Measurements from ENCODE around the gene LRRC10B. TPM values are rescaled to one million over a fixed set of nuclear protein-coding genes. Genes with fewer than 3 reads are reported as not detected.

The LRRC10B gene
- total RNA-seq, 1 experiment from 2014 or later = 1.1 TPM

DNA sequence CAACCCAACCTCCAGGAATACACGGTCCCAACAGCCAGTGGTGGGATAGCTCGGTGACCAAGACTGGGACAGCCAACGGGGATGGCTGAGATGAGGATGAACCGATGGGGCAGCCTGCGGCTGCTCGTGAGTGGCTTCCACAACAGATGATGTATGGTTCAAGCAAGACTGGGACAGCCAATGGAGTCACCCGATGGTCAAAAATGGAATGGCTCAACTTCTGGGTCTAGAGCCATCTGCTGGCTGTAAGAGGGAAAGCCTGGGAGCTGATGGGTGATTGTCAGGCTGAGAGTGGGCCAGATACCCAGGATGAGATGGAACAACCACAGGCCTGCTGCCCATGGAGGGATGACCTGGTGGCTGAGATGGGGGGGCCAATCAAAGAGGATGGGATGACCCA is 36.8 kb downstream of the LRRC10B start:
- H3K27me3 ChIP-seq (ENCODE audit: insufficient read depth, low read depth) = no peaks in the 10 kb centered on the region
- intact Hi-C loops (cut with micrococcal nuclease; ENCODE audit: unreplicated experiment) = no loop called here
- CTCF ChIA-PET = no interaction called here
- H3K4me3 ChIP-seq = no peak overlapping the region
- TF ChIP-seq, protein P1, sequence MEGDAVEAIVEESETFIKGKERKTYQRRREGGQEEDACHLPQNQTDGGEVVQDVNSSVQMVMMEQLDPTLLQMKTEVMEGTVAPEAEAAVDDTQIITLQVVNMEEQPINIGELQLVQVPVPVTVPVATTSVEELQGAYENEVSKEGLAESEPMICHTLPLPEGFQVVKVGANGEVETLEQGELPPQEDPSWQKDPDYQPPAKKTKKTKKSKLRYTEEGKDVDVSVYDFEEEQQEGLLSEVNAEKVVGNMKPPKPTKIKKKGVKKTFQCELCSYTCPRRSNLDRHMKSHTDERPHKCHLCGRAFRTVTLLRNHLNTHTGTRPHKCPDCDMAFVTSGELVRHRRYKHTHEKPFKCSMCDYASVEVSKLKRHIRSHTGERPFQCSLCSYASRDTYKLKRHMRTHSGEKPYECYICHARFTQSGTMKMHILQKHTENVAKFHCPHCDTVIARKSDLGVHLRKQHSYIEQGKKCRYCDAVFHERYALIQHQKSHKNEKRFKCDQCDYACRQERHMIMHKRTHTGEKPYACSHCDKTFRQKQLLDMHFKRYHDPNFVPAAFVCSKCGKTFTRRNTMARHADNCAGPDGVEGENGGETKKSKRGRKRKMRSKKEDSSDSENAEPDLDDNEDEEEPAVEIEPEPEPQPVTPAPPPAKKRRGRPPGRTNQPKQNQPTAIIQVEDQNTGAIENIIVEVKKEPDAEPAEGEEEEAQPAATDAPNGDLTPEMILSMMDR (conservative IDR thresholded peaks at IDR 0.05) = peak; percentile 63; the same call in 1 of the 2 replicates
- no peak for TF ChIP-seq EZH2 (IDR thresholded peaks at IDR 0.05; ENCODE audit: low read depth)
- no peak overlapping the region for H2AFZ ChIP-seq
- BruUV-seq (replicated peaks) = no TSS peak
- POLR2A ChIA-PET (ENCODE audit: unreplicated experiment) = interaction anchor here (0.6 kb wide), 1 partner anchor 20 kb away, joined by 3 read pairs; no protein-coding TSS in a partner anchor
- H3F3A ChIP-seq (ENCODE audit: insufficient read depth, low read depth) = no peaks in the 10 kb centered on the region; the same call in 1 of the 2 replicates
- no peaks in the 10 kb centered on the region for H3K36me3 ChIP-seq (ENCODE audit: low read depth)
- H3K79me2 ChIP-seq (ENCODE audit: low read depth) = no peaks in the 10 kb centered on the region
- no peaks in the 10 kb centered on the region for H3K9me3 ChIP-seq (ENCODE audit: insufficient read depth, low read depth)
- no peaks in the 10 kb centered on the region for H4K20me1 ChIP-seq (ENCODE audit: insufficient read depth)
- DNase-seq = no peak
- H3K9me2 ChIP-seq (ENCODE audit: insufficient read depth) = no peaks in the 10 kb centered on the region
- no peak overlapping the region for H3K4me2 ChIP-seq
- peaks cover 25% of the 10 kb centered on the region for H3K4me1 ChIP-seq (replicated peaks; ENCODE audit: insufficient read depth)
- H3K27ac ChIP-seq = no peak overlapping the region

DNA sequence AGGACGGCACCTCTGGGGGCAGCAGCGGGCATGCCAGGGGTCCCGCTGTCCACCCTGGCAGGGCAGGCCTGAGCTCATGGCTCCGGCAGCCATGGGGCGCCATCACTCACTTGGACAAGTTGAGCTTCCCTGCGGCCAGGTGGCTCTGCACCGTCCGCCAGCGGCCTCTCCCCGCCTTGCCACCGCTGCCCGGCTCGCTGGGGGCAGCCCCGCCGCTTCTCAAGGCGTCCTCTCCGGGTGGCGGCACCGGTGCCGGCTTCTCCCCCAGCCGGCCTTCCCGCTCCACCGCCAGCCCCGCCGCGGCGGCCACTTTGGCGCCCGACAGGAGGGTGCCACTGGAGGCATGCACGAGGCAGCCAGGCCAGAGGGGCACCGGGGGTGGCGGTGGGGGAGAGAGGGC is 37.4 kb downstream of the LRRC10B start:
- H2AFZ ChIP-seq = no peak overlapping the region
- no peak overlapping the region for H3K4me2 ChIP-seq
- DNase-seq = no peak
- H3K9me3 ChIP-seq (ENCODE audit: insufficient read depth, low read depth) = no peaks in the 10 kb centered on the region
- TF ChIP-seq, protein P1 (conservative IDR thresholded peaks at IDR 0.05) = no peak
- no peak for TF ChIP-seq EZH2 (IDR thresholded peaks at IDR 0.05; ENCODE audit: low read depth)
- CTCF ChIA-PET = no interaction called here
- H3K4me1 ChIP-seq (replicated peaks; ENCODE audit: insufficient read depth) = peaks cover 25% of the 10 kb centered on the region
- POLR2A ChIA-PET (ENCODE audit: unreplicated experiment) = interaction anchor here (0.6 kb wide), 1 partner anchor 20 kb away, joined by 3 read pairs; no protein-coding TSS in a partner anchor
- H3F3A ChIP-seq (ENCODE audit: insufficient read depth, low read depth) = no peaks in the 10 kb centered on the region; the same call in 1 of the 2 replicates
- no peak overlapping the region for H3K27ac ChIP-seq
- H3K36me3 ChIP-seq (ENCODE audit: low read depth) = no peaks in the 10 kb centered on the region
- no TSS peak for BruUV-seq (replicated peaks)
- H3K9me2 ChIP-seq (ENCODE audit: insufficient read depth) = no peaks in the 10 kb centered on the region
- no peaks in the 10 kb centered on the region for H3K79me2 ChIP-seq (ENCODE audit: low read depth)
- no peak overlapping the region for H3K4me3 ChIP-seq
- intact Hi-C loops (cut with micrococcal nuclease; ENCODE audit: unreplicated experiment) = no loop called here
- no peaks in the 10 kb centered on the region for H3K27me3 ChIP-seq (ENCODE audit: insufficient read depth, low read depth)
- H4K20me1 ChIP-seq (ENCODE audit: insufficient read depth) = no peaks in the 10 kb centered on the region

DNA sequence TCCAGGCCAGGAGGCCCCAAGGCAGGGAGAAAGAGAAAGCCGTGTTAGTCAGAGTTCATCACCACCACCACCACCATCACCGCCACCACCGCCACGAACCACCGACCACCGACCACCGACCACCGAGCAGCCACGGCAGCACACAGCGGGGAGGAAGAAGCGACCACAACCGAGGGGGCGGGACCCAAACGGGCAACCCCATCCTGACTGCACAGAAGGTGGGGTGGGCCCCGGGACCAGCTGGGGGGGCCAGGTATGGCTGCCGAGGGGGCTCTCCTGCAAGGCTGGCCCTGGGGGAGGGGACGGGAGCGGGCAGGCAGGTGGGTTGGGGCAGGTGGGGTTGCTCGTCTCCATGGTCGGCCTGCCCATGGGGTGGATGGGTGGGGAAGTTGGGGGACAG is 38.1 kb downstream of the LRRC10B start:
- Histone ChIP-seq H3K4me3 (no peak overlapping the region), H3K9me3 (ENCODE audit: insufficient read depth, low read depth) (no peaks in the 10 kb centered on the region), H3K4me2 (no peak overlapping the region), H3K27me3 (ENCODE audit: insufficient read depth, low read depth) (no peaks in the 10 kb centered on the region), H3K4me1 (replicated peaks; ENCODE audit: insufficient read depth) (peaks cover 19% of the 10 kb centered on the region), H3F3A (ENCODE audit: insufficient read depth, low read depth) (no peaks in the 10 kb centered on the region; the same call in 1 of the 2 replicates), H2AFZ (no peak overlapping the region), H3K27ac (no peak overlapping the region), H3K36me3 (ENCODE audit: low read depth) (no peaks in the 10 kb centered on the region), H4K20me1 (ENCODE audit: insufficient read depth) (no peaks in the 10 kb centered on the region), H3K9me2 (ENCODE audit: insufficient read depth) (no peaks in the 10 kb centered on the region), H3K79me2 (ENCODE audit: low read depth) (no peaks in the 10 kb centered on the region)
- POLR2A ChIA-PET (ENCODE audit: unreplicated experiment) = no interaction called here
- TF ChIP-seq, protein P1 (conservative IDR thresholded peaks at IDR 0.05) = no peak
- no peak for TF ChIP-seq EZH2 (IDR thresholded peaks at IDR 0.05; ENCODE audit: low read depth)
- intact Hi-C loops (cut with micrococcal nuclease; ENCODE audit: unreplicated experiment) = no loop called here
- BruUV-seq (replicated peaks) = no TSS peak
- DNase-seq = no peak
- CTCF ChIA-PET = interaction anchor here (0.7 kb wide), 1 partner anchor 825 kb away, joined by 4 read pairs; no protein-coding TSS in a partner anchor

Measured in PC-9 (cell line).